CD14-positive monocyte (primary cell): ENCODE results near the gene TMEM174. TPM values are rescaled to one million over a fixed set of nuclear protein-coding genes. Genes with fewer than 3 reads are reported as not detected.

Experiments used
- DNase-seq, 3 donors: peaks; one replicate each; pipeline ENCODE4 v3.0.0-alpha.2; 2011 to 2022
- H2AFZ ChIP-seq: 2 replicates; pipeline ENCODE4 v1.6.0; 2012; ENCODE audit warnings: mild to moderate bottlenecking, low read depth, low read length, inconsistent platforms; ENCODE audit not compliant: insufficient read depth, poor library complexity, severe bottlenecking
- H3K27ac ChIP-seq, 2 donors: 1 replicate in 1 of 2; 2 replicates in 1 of 2; pipeline ENCODE4 v1.5.1; 2012 to 2013; ENCODE audit warnings: low read length in 2 of 2, control low read depth in 1 of 2, inconsistent platforms in 1 of 2, low read depth in 1 of 2, mild to moderate bottlenecking in 1 of 2
- H3K27me3 ChIP-seq, 2 donors: one replicate each; pipeline versions ENCODE4 v1.6.0 to v1.6.1; 2011 to 2013; ENCODE audit warnings: low read length in 2 of 2; ENCODE audit not compliant: control insufficient read depth in 2 of 2, insufficient read depth in 2 of 2
- H3K36me3 ChIP-seq, 2 donors: replicated peaks in 1 of 2; 1 replicate in 1 of 2; 2 replicates in 1 of 2; pipeline versions ENCODE4 v1.5.1 to v1.6.1; 2012 to 2013; ENCODE audit warnings: low read length in 2 of 2, control low read depth in 1 of 2, inconsistent platforms in 1 of 2, mild to moderate bottlenecking in 1 of 2; ENCODE audit not compliant: insufficient read depth in 2 of 2, control insufficient read depth in 1 of 2
- H3K4me1 ChIP-seq, 2 donors: 1 replicate in 1 of 2; 2 replicates in 1 of 2; pipeline versions ENCODE4 v1.5.1 to v1.6.1; 2012 to 2013; ENCODE audit warnings: low read length in 2 of 2, control low read depth in 1 of 2, inconsistent platforms in 1 of 2, mild to moderate bottlenecking in 1 of 2, moderate library complexity in 1 of 2; ENCODE audit not compliant: insufficient read depth in 2 of 2, control insufficient read depth in 1 of 2
- H3K4me2 ChIP-seq: replicated peaks from 2 replicates; pipeline ENCODE3; 2012; ENCODE audit warnings: low read length, moderate library complexity, mild to moderate bottlenecking; ENCODE audit not compliant: poor library complexity, severe bottlenecking; ENCODE audit errors: extremely low read depth
- H3K4me3 ChIP-seq, 3 experiments: fragments of 200-600 bp in 1 of 3; sonication (generic) in 1 of 3; replicated peaks in 1 of 3; 1 replicate in 2 of 3; 2 replicates in 1 of 3; pipeline ENCODE4 v1.5.1; 2011 to 2013; ENCODE audit warnings: low read length in 3 of 3, mild to moderate bottlenecking in 3 of 3, control low read depth in 2 of 3, low read depth in 2 of 3, inconsistent platforms in 1 of 3, moderate library complexity in 1 of 3
- H3K79me2 ChIP-seq: 2 replicates; pipeline ENCODE4 v1.6.0; 2012; ENCODE audit warnings: mild to moderate bottlenecking, control low read depth, inconsistent platforms, low read length, moderate library complexity; ENCODE audit not compliant: insufficient read depth
- H3K9ac ChIP-seq: 2 replicates; pipeline ENCODE4 v1.6.0; 2017; ENCODE audit warnings: low read length, mild to moderate bottlenecking; ENCODE audit not compliant: insufficient read depth, poor library complexity, severe bottlenecking
- H3K9me3 ChIP-seq, 2 donors: replicated peaks in 1 of 2; 1 replicate in 1 of 2; 2 replicates in 1 of 2; pipeline versions ENCODE4 v1.5.1 to v1.6.1; 2012 to 2013; ENCODE audit warnings: low read length in 2 of 2, control low read depth in 1 of 2; ENCODE audit not compliant: control insufficient read depth in 1 of 2, insufficient read depth in 1 of 2
- H4K20me1 ChIP-seq: 2 replicates; pipeline ENCODE4 v1.6.0; 2012; ENCODE audit warnings: mild to moderate bottlenecking, low read length, control low read depth, moderate library complexity; ENCODE audit not compliant: insufficient read depth
- H3K27ac Mint-ChIP-seq, 7 donors: one replicate each; pipeline ENCODE4 v1.8.0; 2020; ENCODE audit warnings: mild to moderate bottlenecking in 7 of 7, mixed read lengths in 7 of 7, moderate library complexity in 6 of 7, inconsistent platforms in 2 of 7
- H3K27me3 Mint-ChIP-seq, 3 donors: one replicate each; pipeline ENCODE4 v1.8.0; 2021 to 2022; ENCODE audit warnings: low read depth in 3 of 3, mild to moderate bottlenecking in 3 of 3, mixed read lengths in 3 of 3, moderate library complexity in 3 of 3, inconsistent platforms in 1 of 3
- H3K36me3 Mint-ChIP-seq, 2 donors: one replicate each; pipeline ENCODE4 v1.8.0; 2020; ENCODE audit warnings: mixed read lengths in 2 of 2, inconsistent platforms in 1 of 2, mild to moderate bottlenecking in 1 of 2
- H3K4me1 Mint-ChIP-seq: one replicate; pipeline ENCODE4 v1.8.0; 2020; ENCODE audit warnings: mild to moderate bottlenecking, mixed read lengths
- H3K4me3 Mint-ChIP-seq, 2 donors: one replicate each; pipeline ENCODE4 v1.8.0; 2020; ENCODE audit warnings: mild to moderate bottlenecking in 2 of 2, mixed read lengths in 2 of 2, moderate library complexity in 1 of 2
- H3K9me3 Mint-ChIP-seq, 7 donors: one replicate each; pipeline ENCODE4 v1.8.0; 2020 to 2022; ENCODE audit warnings: mixed read lengths in 7 of 7, mild to moderate bottlenecking in 6 of 7, moderate library complexity in 6 of 7, inconsistent platforms in 2 of 7
- WGBS: methylation state at CpG from one replicate; pipeline ENCODE4 v1.1.5; 2013; ENCODE audit warnings: missing lambda C conversion rate; ENCODE audit not compliant: insufficient coverage; 5-methylcytosine and 5-hydroxymethylcytosine counted together
- intact Hi-C, 2 donors: fragments of 100-400 bp; cut with micrococcal nuclease; formaldehyde crosslinking; loops; one replicate each; pipeline versions ENCODE4 v1.15.0 to v1.15.1; 2023
- polyA plus RNA-seq, 3 donors: library from polyadenylated mRNA; depleted of rRNA in 1 of 3; unstranded in 2 of 3; stranded (reverse) in 1 of 3; fragments of 300-500 nt in 2 of 3; fragments of >200 nt in 1 of 3; fragmentation: Illumina TruSeq in 2 of 3; gene quantifications; 1 replicate in 2 of 3; 2 replicates in 1 of 3; pipeline ENCODE4 v1.2.3, GENCODE V29; 2012 to 2021
- TF ChIP-seq, protein P1 (sequence below): fragments of 200-600 bp; IDR thresholded peaks from one replicate; pipeline ENCODE4 v1.8.0; 2022; ENCODE audit warnings: antibody characterized with exemption, mild to moderate bottlenecking

The TMEM174 gene
- polyA plus RNA-seq, 3 donors: not detected

- no peak overlapping the region for H3K27ac Mint-ChIP-seq
- TF ChIP-seq, protein P1, sequence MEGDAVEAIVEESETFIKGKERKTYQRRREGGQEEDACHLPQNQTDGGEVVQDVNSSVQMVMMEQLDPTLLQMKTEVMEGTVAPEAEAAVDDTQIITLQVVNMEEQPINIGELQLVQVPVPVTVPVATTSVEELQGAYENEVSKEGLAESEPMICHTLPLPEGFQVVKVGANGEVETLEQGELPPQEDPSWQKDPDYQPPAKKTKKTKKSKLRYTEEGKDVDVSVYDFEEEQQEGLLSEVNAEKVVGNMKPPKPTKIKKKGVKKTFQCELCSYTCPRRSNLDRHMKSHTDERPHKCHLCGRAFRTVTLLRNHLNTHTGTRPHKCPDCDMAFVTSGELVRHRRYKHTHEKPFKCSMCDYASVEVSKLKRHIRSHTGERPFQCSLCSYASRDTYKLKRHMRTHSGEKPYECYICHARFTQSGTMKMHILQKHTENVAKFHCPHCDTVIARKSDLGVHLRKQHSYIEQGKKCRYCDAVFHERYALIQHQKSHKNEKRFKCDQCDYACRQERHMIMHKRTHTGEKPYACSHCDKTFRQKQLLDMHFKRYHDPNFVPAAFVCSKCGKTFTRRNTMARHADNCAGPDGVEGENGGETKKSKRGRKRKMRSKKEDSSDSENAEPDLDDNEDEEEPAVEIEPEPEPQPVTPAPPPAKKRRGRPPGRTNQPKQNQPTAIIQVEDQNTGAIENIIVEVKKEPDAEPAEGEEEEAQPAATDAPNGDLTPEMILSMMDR: no peak
- H3K27me3 ChIP-seq: peaks cover 15 to 67% of the 10 kb centered on the region in 2 donors
- H3K9me3 ChIP-seq: no peaks in the 10 kb centered on the region
- no peaks in the 10 kb centered on the region for H4K20me1 ChIP-seq
- peaks cover 0 to 2% (median 0%) of the 10 kb centered on the region in 7 donors for H3K9me3 Mint-ChIP-seq
- H3K36me3 ChIP-seq: no peaks in the 10 kb centered on the region
- H3K27me3 Mint-ChIP-seq: peaks cover 31 to 83% (median 60%) of the 10 kb centered on the region in 3 donors
- no peaks in the 10 kb centered on the region for H3K4me1 ChIP-seq
- H3K4me3 Mint-ChIP-seq: no peak overlapping the region
- no peak overlapping the region for H3K4me3 ChIP-seq
- H3K4me1 Mint-ChIP-seq: no peaks in the 10 kb centered on the region
- no peaks in the 10 kb centered on the region for H3K36me3 Mint-ChIP-seq
- WGBS: 63% methylated on average over 1 of the region's 5 CpGs
- intact Hi-C loops: no loop called here
- no peaks in the 10 kb centered on the region for H3K79me2 ChIP-seq
- DNase-seq: no peak
- H3K4me2 ChIP-seq: no peak overlapping the region
- no peak overlapping the region for H2AFZ ChIP-seq
- H3K9ac ChIP-seq: no peak overlapping the region
- no peak overlapping the region for H3K27ac ChIP-seq
Measured at GRCh38 chr5:73129143-73129542, 43.9 kb upstream of the TMEM174 start.

DNA sequence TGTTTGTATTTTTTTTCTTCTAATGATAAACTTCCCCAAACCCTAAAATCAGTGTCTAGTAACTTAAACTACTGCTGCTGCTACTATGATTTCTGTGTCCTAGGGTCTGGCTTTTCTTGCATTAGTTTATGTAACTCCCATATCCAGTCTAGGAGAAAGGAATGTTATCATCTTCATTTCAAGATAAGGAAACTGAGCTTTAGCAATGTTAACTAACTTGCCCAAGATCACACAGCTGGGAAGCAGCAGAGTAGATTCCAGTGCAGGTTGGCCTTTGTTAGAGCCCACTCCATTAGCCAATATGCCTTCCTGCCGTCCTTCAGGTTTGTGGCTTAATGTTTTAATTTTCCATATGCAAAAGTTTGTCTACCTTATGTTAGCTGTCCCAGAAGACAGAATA, 42.2 kb upstream of the TMEM174 start:
- H3K9me3 ChIP-seq: no peaks in the 10 kb centered on the region
- H3K9me3 Mint-ChIP-seq: peaks cover 0 to 2% (median 0%) of the 10 kb centered on the region in 7 donors
- TF ChIP-seq, protein P1: no peak
- no peaks in the 10 kb centered on the region for H3K4me1 ChIP-seq
- no peak overlapping the region for H3K4me3 Mint-ChIP-seq
- H3K4me1 Mint-ChIP-seq: no peaks in the 10 kb centered on the region
- H3K27ac Mint-ChIP-seq: no peak overlapping the region
- no peak for DNase-seq
- no peaks in the 10 kb centered on the region for H3K36me3 Mint-ChIP-seq
- no peak overlapping the region for H3K27ac ChIP-seq
- H4K20me1 ChIP-seq: no peaks in the 10 kb centered on the region
- no peaks in the 10 kb centered on the region for H3K79me2 ChIP-seq
- H3K4me2 ChIP-seq: no peak overlapping the region
- H3K27me3 ChIP-seq: peaks cover 11 to 79% of the 10 kb centered on the region in 2 donors
- intact Hi-C loops: no loop called here
- no peaks in the 10 kb centered on the region for H3K36me3 ChIP-seq
- peaks cover 30 to 82% (median 55%) of the 10 kb centered on the region in 3 donors for H3K27me3 Mint-ChIP-seq
- no CpG with 5 or more reads among the region's 1 CpG for WGBS
- no peak overlapping the region for H2AFZ ChIP-seq
- H3K4me3 ChIP-seq: no peak overlapping the region
- H3K9ac ChIP-seq: no peak overlapping the region
